Common myeloid progenitor, CD34-positive (primary cell): ENCODE data around the gene COL9A3.

Source experiments
- CTCF ChIA-PET: fragments of 350-600 bp; sonication (Branson Sonifier 250); formaldehyde crosslinking; loops from one replicate; lab custom pipeline; 2021; ENCODE audit warnings: antibody characterized with exemption; lab: Charles Lee
- POLR2A ChIA-PET: fragments of 350-600 bp; sonication (Branson Sonifier 250); formaldehyde crosslinking; loops from one replicate; lab custom pipeline; 2021; ENCODE audit warnings: antibody characterized with exemption; lab: Charles Lee
- DNase-seq, 3 donors: peaks; one replicate each; pipeline versions ENCODE4 v3.0.0 to v3.0.0-alpha.2; 2013
- H3K27ac ChIP-seq, 2 experiments: 1 replicate in 1 of 2; 2 replicates in 1 of 2; pipeline ENCODE4 v1.7.0; 2013; ENCODE audit warnings: inconsistent platforms in 2 of 2, low read length in 2 of 2, mild to moderate bottlenecking in 2 of 2, low read depth in 1 of 2, moderate library complexity in 1 of 2; ENCODE audit not compliant: severe bottlenecking in 2 of 2, insufficient read depth in 1 of 2, poor library complexity in 1 of 2
- H3K27me3 ChIP-seq, 5 experiments: replicated peaks in 2 of 5; 1 replicate in 3 of 5; 2 replicates in 2 of 5; pipeline versions ENCODE4 v1.6.1 to v1.7.0; 2013; ENCODE audit warnings: low read length in 4 of 5, mild to moderate bottlenecking in 2 of 5, moderate library complexity in 2 of 5, inconsistent platforms in 1 of 5; ENCODE audit not compliant: insufficient read depth in 5 of 5, control insufficient read depth in 4 of 5
- H3K36me3 ChIP-seq, 4 experiments: 1 replicate in 2 of 4; 2 replicates in 2 of 4; pipeline versions ENCODE4 v1.6.1 to v1.7.0; 2013; ENCODE audit warnings: low read length in 3 of 4, control low read depth in 1 of 4, mild to moderate bottlenecking in 1 of 4; ENCODE audit not compliant: control insufficient read depth in 4 of 4, insufficient read depth in 4 of 4
- H3K4me1 ChIP-seq, 4 experiments: 1 replicate in 3 of 4; 2 replicates in 1 of 4; pipeline versions ENCODE4 v1.6.1 to v1.7.1; 2013; ENCODE audit warnings: low read length in 3 of 4, mild to moderate bottlenecking in 3 of 4, control low read depth in 1 of 4, inconsistent platforms in 1 of 4, moderate library complexity in 1 of 4; ENCODE audit not compliant: control insufficient read depth in 4 of 4, insufficient read depth in 4 of 4; ENCODE audit errors: control extremely low read depth in 1 of 4
- H3K4me3 ChIP-seq, 7 experiments: 1 replicate in 4 of 7; 2 replicates in 3 of 7; pipeline versions ENCODE4 v1.5.1 to v1.7.0; 2013; ENCODE audit warnings: mild to moderate bottlenecking in 7 of 7, low read length in 6 of 7, moderate library complexity in 6 of 7, inconsistent platforms in 2 of 7, low read depth in 2 of 7, control low read depth in 1 of 7; ENCODE audit not compliant: insufficient read depth in 4 of 7, control insufficient read depth in 1 of 7; ENCODE audit errors: extremely low read depth in 1 of 7
- H3K9me3 ChIP-seq, 5 experiments: 1 replicate in 4 of 5; 2 replicates in 1 of 5; pipeline versions ENCODE4 v1.6.1 to v1.7.1; 2013; ENCODE audit warnings: low read length in 4 of 5, mild to moderate bottlenecking in 2 of 5, inconsistent platforms in 1 of 5, low read depth in 1 of 5, moderate library complexity in 1 of 5; ENCODE audit not compliant: control insufficient read depth in 4 of 5, insufficient read depth in 2 of 5; ENCODE audit errors: control extremely low read depth in 1 of 5
- WGBS: methylation state at CpG from one replicate; pipeline ENCODE4 v1.1.5; 2013; ENCODE audit not compliant: insufficient coverage; 5-methylcytosine and 5-hydroxymethylcytosine counted together

The COL9A3 gene

DNA sequence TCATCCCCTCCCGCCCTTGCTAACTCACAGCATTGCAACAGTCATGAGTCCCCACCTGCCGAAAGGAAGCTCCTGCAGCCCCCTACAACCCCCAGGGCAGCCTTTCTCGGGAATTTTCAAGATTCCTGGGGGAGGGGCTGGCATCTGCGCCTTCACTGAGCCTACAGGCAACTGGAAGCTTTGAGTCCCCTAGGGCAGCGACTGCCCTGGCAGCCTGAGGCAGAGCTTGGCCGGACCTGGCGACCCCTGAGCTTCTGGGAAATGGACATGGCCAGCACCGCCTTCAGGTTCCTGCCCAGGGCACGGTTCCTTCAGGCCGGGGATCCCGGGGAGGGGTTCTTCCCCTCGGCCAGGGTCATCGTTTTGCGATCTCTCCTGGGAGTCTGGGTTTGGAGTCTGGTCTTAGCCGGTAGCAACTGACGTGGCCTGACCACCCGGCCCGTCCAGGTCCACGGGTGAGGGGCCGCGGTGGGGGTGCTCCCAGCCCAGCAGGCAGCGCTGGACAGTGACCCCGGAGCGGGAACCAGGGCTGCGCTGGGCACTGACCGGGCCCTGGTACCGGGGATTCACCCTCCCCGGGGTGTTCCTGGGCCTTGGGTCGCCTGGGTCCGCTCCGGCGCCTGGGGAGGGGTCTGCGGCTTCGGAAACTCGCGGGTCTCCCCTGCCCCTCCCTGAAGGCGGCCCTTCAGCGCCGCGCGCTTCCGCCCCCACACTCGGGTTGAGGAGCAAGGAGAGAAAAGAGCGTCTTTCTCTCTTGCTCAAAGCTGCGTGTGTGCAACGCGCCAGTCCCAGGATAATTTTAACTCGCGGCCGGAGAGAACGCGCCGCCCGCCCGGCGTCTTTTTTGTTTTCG, 593 bp upstream of the COL9A3 start:
- H3K27ac ChIP-seq, result no peak overlapping the region
- peaks cover 0 to 36% (median 22%) of the 10 kb centered on the region in 4 experiments for H3K4me1 ChIP-seq
- H3K36me3 ChIP-seq, result peaks cover 2 to 25% (median 16%) of the 10 kb centered on the region in 4 experiments
- no peaks in the 10 kb centered on the region for H3K9me3 ChIP-seq
- ChIA-PET POLR2A (no interaction called here), CTCF (interaction anchor here (0.6 to 2.3 kb wide), 4 partner anchors 7 to 116 kb away, joined by 3 to 7 read pairs (median 4); partner anchors contain the start of gene OGFR)
- 4% methylated on average over 40 of the region's 57 CpGs for WGBS
- peaks cover 0 to 45% (median 23%) of the 10 kb centered on the region in 5 experiments for H3K27me3 ChIP-seq
- no peak for DNase-seq
- peak overlapping the region in 4 of 7 experiments; percentile 23 to 53 (median 44) for H3K4me3 ChIP-seq

DNA sequence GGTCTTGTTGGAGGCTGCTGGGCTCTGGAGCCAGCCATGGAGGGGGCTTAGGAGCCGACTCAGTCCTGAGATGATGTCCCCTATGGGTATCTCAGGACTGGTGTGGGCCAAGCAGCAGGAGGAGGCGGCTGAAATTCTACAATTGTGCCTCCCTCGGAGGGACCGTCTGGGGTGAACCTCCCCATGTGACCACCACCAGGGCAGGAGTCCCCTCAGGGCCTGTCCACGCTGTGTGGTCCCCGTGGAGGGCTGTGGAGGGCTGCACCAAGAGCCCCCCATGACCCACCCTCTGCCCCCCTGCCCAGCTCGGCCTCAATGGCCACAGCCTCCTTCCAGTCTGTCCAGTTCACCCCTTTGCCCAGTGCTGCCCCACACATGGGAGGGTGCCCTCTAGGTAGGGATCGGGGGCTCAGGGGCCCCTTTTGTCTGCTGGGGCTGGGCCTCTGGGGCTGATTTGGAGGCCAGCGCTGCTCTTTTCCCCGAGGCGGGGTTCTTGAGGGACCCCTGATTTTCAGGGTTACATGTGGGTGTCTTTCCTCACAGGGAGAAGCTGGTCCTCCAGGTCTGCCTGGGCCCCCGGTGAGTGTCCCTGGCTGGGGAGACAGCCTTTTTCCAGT, 1.2 kb downstream of the COL9A3 start:
- DNase-seq, result no peak
- Histone ChIP-seq H3K27me3 (peaks cover 0 to 45% (median 23%) of the 10 kb centered on the region in 5 experiments), H3K27ac (no peak overlapping the region), H3K4me3 (no peak overlapping the region), H3K36me3 (peaks cover 0 to 8% (median 6%) of the 10 kb centered on the region in 4 experiments), H3K4me1 (peaks cover 0 to 39% (median 22%) of the 10 kb centered on the region in 4 experiments), H3K9me3 (no peaks in the 10 kb centered on the region)
- WGBS, result 86% methylated on average over 8 of the region's 12 CpGs
- ChIA-PET POLR2A (no interaction called here), CTCF (interaction anchor here (2.3 kb wide), 1 partner anchor 9 kb away, joined by 7 read pairs; no protein-coding TSS in a partner anchor)

DNA sequence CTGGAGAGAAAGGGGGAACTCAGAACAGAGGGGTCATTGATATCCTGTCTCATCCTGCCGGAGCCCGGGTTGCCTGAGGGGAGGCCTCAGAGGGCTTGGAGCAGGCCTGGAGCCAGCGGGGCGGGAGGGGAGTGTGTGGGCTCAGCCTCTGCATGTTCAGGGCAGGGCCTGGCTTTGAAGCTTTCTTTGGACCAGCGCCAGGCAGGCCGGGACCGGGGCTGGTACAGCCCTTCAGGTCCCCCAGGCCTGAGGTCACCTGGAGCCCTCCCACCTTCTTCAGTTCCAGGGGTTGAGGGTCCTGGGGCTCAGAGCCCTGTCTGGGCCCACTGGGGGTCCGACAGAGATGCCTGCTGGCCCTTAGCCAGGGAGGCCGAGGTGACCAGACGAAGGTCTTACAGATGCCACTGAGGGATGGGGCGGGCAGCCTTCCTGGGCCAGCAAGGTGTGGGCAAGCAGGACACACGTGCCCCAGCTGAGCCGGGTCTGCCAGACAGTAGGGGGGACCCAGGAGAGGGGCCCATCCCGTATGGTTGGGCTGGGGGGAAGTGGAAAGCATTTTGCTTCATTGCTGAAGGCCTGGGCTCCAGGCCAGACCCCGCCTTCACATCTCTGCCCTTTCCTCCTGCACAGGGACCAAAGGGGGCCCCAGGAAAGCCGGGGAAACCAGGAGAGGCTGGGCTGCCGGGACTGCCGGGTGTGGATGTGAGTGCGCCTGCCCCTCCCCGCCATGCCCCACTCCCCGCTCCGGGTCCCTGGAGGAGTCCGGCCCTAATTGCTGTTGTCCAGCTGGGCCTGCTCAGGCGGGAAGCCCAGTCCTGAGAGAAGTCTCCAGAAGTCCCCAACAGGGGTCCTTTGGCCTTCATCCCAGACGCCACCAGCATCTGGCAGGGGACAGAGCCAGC, 2.0 kb downstream of the COL9A3 start:
- no peak overlapping the region for H3K27ac ChIP-seq
- ChIA-PET CTCF (interaction anchor here (1.4 to 2.3 kb wide), 2 partner anchors 10 to 18 kb away, joined by 3 to 7 read pairs; no protein-coding TSS in a partner anchor), POLR2A (no interaction called here)
- peaks cover 0 to 45% (median 23%) of the 10 kb centered on the region in 5 experiments for H3K27me3 ChIP-seq
- WGBS, result 14% methylated on average over 15 of the region's 25 CpGs
- H3K4me1 ChIP-seq, result peaks cover 0 to 42% (median 22%) of the 10 kb centered on the region in 4 experiments
- DNase-seq, result peak in 1 of 3 donors; percentile 35
- H3K36me3 ChIP-seq, result peaks cover 0 to 3% (median 2%) of the 10 kb centered on the region in 4 experiments
- H3K4me3 ChIP-seq, result peak overlapping the region in 1 of 7 experiments; percentile 42
- H3K9me3 ChIP-seq, result no peaks in the 10 kb centered on the region

DNA sequence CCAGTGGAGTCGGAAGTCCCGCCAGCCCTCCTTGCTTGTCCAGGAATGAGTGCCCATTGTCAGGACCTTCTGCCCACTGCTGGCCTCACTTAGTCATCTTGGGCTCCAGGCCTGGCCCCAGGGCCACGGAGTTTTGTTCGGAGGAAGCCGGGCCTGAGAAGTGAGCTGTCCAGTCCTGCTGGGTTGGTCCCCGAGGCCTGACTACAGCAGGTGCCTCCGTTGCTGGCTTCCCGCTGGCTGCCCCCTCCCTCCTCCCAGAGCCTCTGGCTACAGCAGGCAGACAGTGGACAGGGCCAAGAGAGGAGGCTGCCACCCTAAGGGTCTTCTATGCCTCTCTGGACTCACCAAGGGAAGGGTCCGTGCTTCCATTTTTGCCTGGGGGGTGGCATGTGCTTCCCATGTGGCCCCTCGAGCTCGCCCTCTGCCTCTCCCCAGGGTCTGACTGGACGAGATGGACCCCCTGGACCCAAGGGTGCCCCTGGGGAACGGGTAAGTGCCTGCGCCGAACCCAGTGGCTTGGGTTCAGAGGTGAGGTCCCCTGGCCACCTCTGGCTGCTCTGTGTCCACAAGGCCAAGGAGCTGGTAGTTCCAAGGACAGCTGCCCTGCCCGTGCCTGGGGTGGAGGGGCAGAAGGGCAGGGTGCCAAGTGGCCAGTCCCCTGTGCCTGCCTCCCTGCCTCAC, 2.8 kb downstream of the COL9A3 start:
- CTCF ChIA-PET, result interaction anchor here (1.4 kb wide), 1 partner anchor 17 kb away, joined by 3 read pairs; no protein-coding TSS in a partner anchor
- H3K4me1 ChIP-seq, result peaks cover 0 to 50% (median 29%) of the 10 kb centered on the region in 4 experiments
- H3K36me3 ChIP-seq, result no peaks in the 10 kb centered on the region
- POLR2A ChIA-PET, result no interaction called here
- no peak for DNase-seq
- no peaks in the 10 kb centered on the region for H3K9me3 ChIP-seq
- 89% methylated on average over 16 of the region's 16 CpGs for WGBS
- peaks cover 0 to 43% (median 23%) of the 10 kb centered on the region in 5 experiments for H3K27me3 ChIP-seq
- no peak overlapping the region for H3K27ac ChIP-seq
- H3K4me3 ChIP-seq, result no peak overlapping the region

DNA sequence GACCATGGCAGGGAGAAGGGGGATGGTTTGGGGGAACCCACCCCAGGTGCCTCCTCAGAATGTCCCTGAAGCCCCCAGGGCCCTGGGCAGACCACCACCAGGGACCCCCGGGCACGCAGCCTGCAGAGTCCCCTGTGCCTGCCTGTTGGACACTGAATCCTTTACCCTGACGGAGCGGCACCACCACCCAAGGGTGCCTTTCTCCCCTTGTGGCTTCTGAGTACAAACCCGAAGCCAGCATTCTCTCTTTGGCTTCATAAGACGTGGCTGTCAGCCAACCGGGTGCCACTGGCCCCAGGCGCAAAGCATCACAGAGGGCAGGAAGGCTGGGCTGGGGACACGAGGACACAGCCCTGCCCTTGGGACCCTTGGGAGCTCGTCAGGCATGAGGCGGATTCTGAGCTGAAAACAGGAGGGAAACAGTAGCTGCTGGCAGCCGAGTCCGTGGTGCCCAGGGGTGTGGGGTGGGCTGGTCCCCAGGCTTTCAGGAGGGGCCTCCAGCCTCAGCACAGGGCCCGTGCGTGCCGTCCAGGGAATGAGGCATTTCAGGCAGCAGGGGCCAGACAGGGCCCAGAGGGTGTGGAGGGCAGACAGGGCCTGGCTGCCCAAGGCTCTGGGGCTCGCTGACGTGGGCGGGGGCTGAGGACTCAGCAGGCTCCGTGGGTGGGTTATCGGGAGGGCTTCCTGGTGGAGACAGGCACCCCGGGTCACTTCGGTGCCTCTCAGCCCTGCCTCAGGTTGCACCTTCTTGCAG, 3.5 kb downstream of the COL9A3 start:
- POLR2A ChIA-PET, result no interaction called here
- Histone ChIP-seq H3K36me3 (no peaks in the 10 kb centered on the region), H3K4me3 (no peak overlapping the region), H3K27ac (no peak overlapping the region), H3K4me1 (peaks cover 0 to 55% (median 30%) of the 10 kb centered on the region in 4 experiments), H3K9me3 (no peaks in the 10 kb centered on the region), H3K27me3 (peaks cover 0 to 35% (median 22%) of the 10 kb centered on the region in 5 experiments)
- CTCF ChIA-PET, result interaction anchor here (0.6 to 1.4 kb wide), 3 partner anchors 12 to 19 kb away, joined by 3 to 4 read pairs (median 3); no protein-coding TSS in a partner anchor
- 94% methylated on average over 21 of the region's 23 CpGs for WGBS
- no peak for DNase-seq
